ENCODE results near the gene VCAM1.

Gene VCAM1

DNA sequence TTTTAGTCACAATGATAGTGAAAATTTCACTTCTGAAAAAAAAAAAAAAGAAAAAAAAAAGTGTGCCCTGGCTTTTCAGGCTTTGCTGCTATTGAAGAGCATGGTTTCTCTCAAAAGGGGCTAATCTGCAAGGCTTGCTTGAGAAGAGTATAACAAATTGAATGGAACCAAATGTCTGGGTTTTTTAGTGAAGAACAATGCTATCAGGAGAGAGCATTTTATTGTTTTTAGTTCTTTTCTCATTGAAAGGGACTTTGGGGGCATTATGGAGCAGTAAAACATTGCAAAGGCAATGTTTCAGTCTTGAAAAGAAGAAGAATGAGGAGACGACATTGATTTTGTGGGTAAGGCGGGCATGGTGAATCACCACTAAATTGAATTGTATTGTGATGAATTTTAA lies 28.2 kb downstream of the VCAM1 start:
- no peaks in the 10 kb centered on the region for H3K9me3 ChIP-seq (ENCODE audit: control insufficient read depth in 2 of 2, low read length in 2 of 2)
- no peaks in the 10 kb centered on the region for H3K36me3 ChIP-seq (ENCODE audit: control insufficient read depth in 2 of 2, insufficient read depth in 2 of 2, low read length in 2 of 2)
- H3K27ac ChIP-seq (ENCODE audit: low read depth in 2 of 2, low read length in 2 of 2): no peak overlapping the region
- H3K27me3 ChIP-seq (ENCODE audit: control insufficient read depth in 2 of 2, insufficient read depth in 2 of 2, low read length in 2 of 2): no peaks in the 10 kb centered on the region
- no peak overlapping the region for H3K9ac ChIP-seq (ENCODE audit: low read depth in 1 of 2, low read length in 2 of 2)
- H3K4me1 ChIP-seq (ENCODE audit: control insufficient read depth in 2 of 2, insufficient read depth in 2 of 2, low read length in 2 of 2): no peaks in the 10 kb centered on the region
- H3K4me3 ChIP-seq (ENCODE audit: low read length in 2 of 2): no peak overlapping the region

GRCh38 chr1:100750005-100750885 lies 30.7 kb downstream of the VCAM1 start:
- Histone ChIP-seq H3K27ac (ENCODE audit: low read depth in 2 of 2, low read length in 2 of 2) (no peak overlapping the region), H3K4me1 (ENCODE audit: control insufficient read depth in 2 of 2, insufficient read depth in 2 of 2, low read length in 2 of 2) (no peaks in the 10 kb centered on the region), H3K9me3 (ENCODE audit: control insufficient read depth in 2 of 2, low read length in 2 of 2) (no peaks in the 10 kb centered on the region), H3K27me3 (ENCODE audit: control insufficient read depth in 2 of 2, insufficient read depth in 2 of 2, low read length in 2 of 2) (no peaks in the 10 kb centered on the region), H3K4me3 (ENCODE audit: low read length in 2 of 2) (no peak overlapping the region), H3K36me3 (ENCODE audit: control insufficient read depth in 2 of 2, insufficient read depth in 2 of 2, low read length in 2 of 2) (no peaks in the 10 kb centered on the region), H3K9ac (ENCODE audit: low read depth in 1 of 2, low read length in 2 of 2) (no peak overlapping the region)

DNA sequence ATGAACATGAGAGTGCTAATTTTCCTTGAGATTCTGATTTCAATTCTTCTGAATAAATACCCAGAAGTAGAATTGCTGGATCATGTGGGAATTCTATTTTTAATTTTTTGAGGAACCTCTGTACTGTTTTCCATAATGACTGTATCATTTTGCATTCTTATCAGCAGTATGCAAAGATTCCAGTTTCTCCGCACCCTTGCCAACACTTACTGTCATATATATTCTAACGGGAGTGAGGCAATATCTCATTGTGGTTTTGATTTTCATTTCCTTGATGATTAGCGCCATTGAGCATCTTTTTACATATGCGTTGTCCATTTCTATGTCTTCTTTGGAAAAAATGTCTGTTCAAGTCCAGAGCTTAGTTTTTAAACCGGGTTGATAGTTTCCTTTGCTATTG lies 33.2 kb downstream of the VCAM1 start:
- H3K36me3 ChIP-seq (ENCODE audit: control insufficient read depth in 2 of 2, insufficient read depth in 2 of 2, low read length in 2 of 2): no peaks in the 10 kb centered on the region
- no peak overlapping the region for H3K27ac ChIP-seq (ENCODE audit: low read depth in 2 of 2, low read length in 2 of 2)
- H3K9ac ChIP-seq (ENCODE audit: low read depth in 1 of 2, low read length in 2 of 2): no peak overlapping the region
- no peak overlapping the region for H3K4me3 ChIP-seq (ENCODE audit: low read length in 2 of 2)
- H3K27me3 ChIP-seq (ENCODE audit: control insufficient read depth in 2 of 2, insufficient read depth in 2 of 2, low read length in 2 of 2): no peaks in the 10 kb centered on the region
- H3K4me1 ChIP-seq (ENCODE audit: control insufficient read depth in 2 of 2, insufficient read depth in 2 of 2, low read length in 2 of 2): no peaks in the 10 kb centered on the region
- no peaks in the 10 kb centered on the region for H3K9me3 ChIP-seq (ENCODE audit: control insufficient read depth in 2 of 2, low read length in 2 of 2)

- Histone ChIP-seq H3K9me3 (ENCODE audit: control insufficient read depth in 2 of 2, low read length in 2 of 2) (no peaks in the 10 kb centered on the region), H3K27me3 (ENCODE audit: control insufficient read depth in 2 of 2, insufficient read depth in 2 of 2, low read length in 2 of 2) (no peaks in the 10 kb centered on the region), H3K9ac (ENCODE audit: low read depth in 1 of 2, low read length in 2 of 2) (no peak overlapping the region), H3K36me3 (ENCODE audit: control insufficient read depth in 2 of 2, insufficient read depth in 2 of 2, low read length in 2 of 2) (no peaks in the 10 kb centered on the region), H3K4me1 (ENCODE audit: control insufficient read depth in 2 of 2, insufficient read depth in 2 of 2, low read length in 2 of 2) (no peaks in the 10 kb centered on the region), H3K27ac (ENCODE audit: low read depth in 2 of 2, low read length in 2 of 2) (no peak overlapping the region), H3K4me3 (ENCODE audit: low read length in 2 of 2) (no peak overlapping the region)
These were observed 38.4 kb downstream of the VCAM1 start for GRCh38 chr1:100757946-100758345.

DNA sequence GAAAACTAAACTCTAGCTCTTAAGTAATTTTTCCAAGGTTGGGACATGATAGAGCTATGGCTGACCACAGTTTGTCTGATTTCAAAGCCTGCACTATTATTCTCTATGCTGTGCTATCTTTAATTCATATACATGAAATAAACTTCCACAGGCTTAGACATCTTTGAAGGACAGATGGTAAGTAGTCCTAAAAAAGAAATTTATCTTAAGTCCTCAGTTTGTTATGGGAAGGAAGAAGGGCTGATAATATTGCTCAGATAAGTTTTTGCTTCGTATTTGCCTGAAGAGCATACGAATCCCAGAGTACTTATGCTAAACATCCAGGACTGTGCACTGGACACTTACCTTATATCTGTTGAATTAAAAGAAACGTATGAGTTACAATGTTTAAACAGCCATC lies 39.6 kb downstream of the VCAM1 start:
- no peak overlapping the region for H3K4me3 ChIP-seq (ENCODE audit: low read length in 2 of 2)
- no peaks in the 10 kb centered on the region for H3K36me3 ChIP-seq (ENCODE audit: control insufficient read depth in 2 of 2, insufficient read depth in 2 of 2, low read length in 2 of 2)
- H3K9me3 ChIP-seq (ENCODE audit: control insufficient read depth in 2 of 2, low read length in 2 of 2): no peaks in the 10 kb centered on the region
- no peaks in the 10 kb centered on the region for H3K27me3 ChIP-seq (ENCODE audit: control insufficient read depth in 2 of 2, insufficient read depth in 2 of 2, low read length in 2 of 2)
- H3K4me1 ChIP-seq (ENCODE audit: control insufficient read depth in 2 of 2, insufficient read depth in 2 of 2, low read length in 2 of 2): no peaks in the 10 kb centered on the region
- no peak overlapping the region for H3K9ac ChIP-seq (ENCODE audit: low read depth in 1 of 2, low read length in 2 of 2)
- H3K27ac ChIP-seq (ENCODE audit: low read depth in 2 of 2, low read length in 2 of 2): no peak overlapping the region

GRCh38 chr1:100760511-100760910 lies 41.0 kb downstream of the VCAM1 start:
- Histone ChIP-seq H3K4me3 (ENCODE audit: low read length in 2 of 2) (no peak overlapping the region), H3K4me1 (ENCODE audit: control insufficient read depth in 2 of 2, insufficient read depth in 2 of 2, low read length in 2 of 2) (no peaks in the 10 kb centered on the region), H3K9ac (ENCODE audit: low read depth in 1 of 2, low read length in 2 of 2) (no peak overlapping the region), H3K36me3 (ENCODE audit: control insufficient read depth in 2 of 2, insufficient read depth in 2 of 2, low read length in 2 of 2) (no peaks in the 10 kb centered on the region), H3K27me3 (ENCODE audit: control insufficient read depth in 2 of 2, insufficient read depth in 2 of 2, low read length in 2 of 2) (no peaks in the 10 kb centered on the region), H3K27ac (ENCODE audit: low read depth in 2 of 2, low read length in 2 of 2) (no peak overlapping the region), H3K9me3 (ENCODE audit: control insufficient read depth in 2 of 2, low read length in 2 of 2) (no peaks in the 10 kb centered on the region)

DNA sequence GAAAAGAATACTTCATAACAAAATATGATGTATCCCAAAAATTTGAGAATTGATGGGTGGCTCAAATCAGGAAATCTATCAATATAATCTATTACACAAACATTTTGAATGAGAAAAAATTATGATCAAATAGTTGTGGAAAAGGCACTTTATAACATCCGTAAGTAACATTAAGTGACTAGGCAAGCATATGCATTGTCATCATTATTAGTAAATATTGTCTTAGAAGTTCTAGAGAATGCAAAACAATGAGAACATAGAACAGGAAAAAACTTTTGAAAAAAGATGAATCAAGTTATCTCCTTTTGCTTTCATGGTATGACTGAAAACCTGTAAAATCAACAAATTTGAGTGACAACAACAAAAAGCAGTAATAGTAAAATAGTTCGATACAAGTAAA lies 42.9 kb downstream of the VCAM1 start:
- H3K27ac ChIP-seq (ENCODE audit: low read depth in 2 of 2, low read length in 2 of 2): no peak overlapping the region
- no peaks in the 10 kb centered on the region for H3K27me3 ChIP-seq (ENCODE audit: control insufficient read depth in 2 of 2, insufficient read depth in 2 of 2, low read length in 2 of 2)
- H3K4me3 ChIP-seq (ENCODE audit: low read length in 2 of 2): no peak overlapping the region
- no peak overlapping the region for H3K9ac ChIP-seq (ENCODE audit: low read depth in 1 of 2, low read length in 2 of 2)
- H3K9me3 ChIP-seq (ENCODE audit: control insufficient read depth in 2 of 2, low read length in 2 of 2): no peaks in the 10 kb centered on the region
- H3K4me1 ChIP-seq (ENCODE audit: control insufficient read depth in 2 of 2, insufficient read depth in 2 of 2, low read length in 2 of 2): no peaks in the 10 kb centered on the region
- H3K36me3 ChIP-seq (ENCODE audit: control insufficient read depth in 2 of 2, insufficient read depth in 2 of 2, low read length in 2 of 2): no peaks in the 10 kb centered on the region

- H3K27me3 ChIP-seq (ENCODE audit: control insufficient read depth in 2 of 2, insufficient read depth in 2 of 2, low read length in 2 of 2): no peaks in the 10 kb centered on the region
- no peak overlapping the region for H3K27ac ChIP-seq (ENCODE audit: low read depth in 2 of 2, low read length in 2 of 2)
- no peaks in the 10 kb centered on the region for H3K36me3 ChIP-seq (ENCODE audit: control insufficient read depth in 2 of 2, insufficient read depth in 2 of 2, low read length in 2 of 2)
- H3K9ac ChIP-seq (ENCODE audit: low read depth in 1 of 2, low read length in 2 of 2): no peak overlapping the region
- H3K9me3 ChIP-seq (ENCODE audit: control insufficient read depth in 2 of 2, low read length in 2 of 2): no peaks in the 10 kb centered on the region
- no peaks in the 10 kb centered on the region for H3K4me1 ChIP-seq (ENCODE audit: control insufficient read depth in 2 of 2, insufficient read depth in 2 of 2, low read length in 2 of 2)
- H3K4me3 ChIP-seq (ENCODE audit: low read length in 2 of 2): no peak overlapping the region
These were observed 47.8 kb downstream of the VCAM1 start for GRCh38 chr1:100767176-100767890.

- Histone ChIP-seq H3K27me3 (ENCODE audit: control insufficient read depth in 2 of 2, insufficient read depth in 2 of 2, low read length in 2 of 2) (no peaks in the 10 kb centered on the region), H3K4me3 (ENCODE audit: low read length in 2 of 2) (no peak overlapping the region), H3K9me3 (ENCODE audit: control insufficient read depth in 2 of 2, low read length in 2 of 2) (no peaks in the 10 kb centered on the region), H3K27ac (ENCODE audit: low read depth in 2 of 2, low read length in 2 of 2) (no peak overlapping the region), H3K4me1 (ENCODE audit: control insufficient read depth in 2 of 2, insufficient read depth in 2 of 2, low read length in 2 of 2) (no peaks in the 10 kb centered on the region), H3K9ac (ENCODE audit: low read depth in 1 of 2, low read length in 2 of 2) (no peak overlapping the region), H3K36me3 (ENCODE audit: control insufficient read depth in 2 of 2, insufficient read depth in 2 of 2, low read length in 2 of 2) (no peaks in the 10 kb centered on the region)
These were observed 49.8 kb downstream of the VCAM1 start for GRCh38 chr1:100769323-100769722.

DNA sequence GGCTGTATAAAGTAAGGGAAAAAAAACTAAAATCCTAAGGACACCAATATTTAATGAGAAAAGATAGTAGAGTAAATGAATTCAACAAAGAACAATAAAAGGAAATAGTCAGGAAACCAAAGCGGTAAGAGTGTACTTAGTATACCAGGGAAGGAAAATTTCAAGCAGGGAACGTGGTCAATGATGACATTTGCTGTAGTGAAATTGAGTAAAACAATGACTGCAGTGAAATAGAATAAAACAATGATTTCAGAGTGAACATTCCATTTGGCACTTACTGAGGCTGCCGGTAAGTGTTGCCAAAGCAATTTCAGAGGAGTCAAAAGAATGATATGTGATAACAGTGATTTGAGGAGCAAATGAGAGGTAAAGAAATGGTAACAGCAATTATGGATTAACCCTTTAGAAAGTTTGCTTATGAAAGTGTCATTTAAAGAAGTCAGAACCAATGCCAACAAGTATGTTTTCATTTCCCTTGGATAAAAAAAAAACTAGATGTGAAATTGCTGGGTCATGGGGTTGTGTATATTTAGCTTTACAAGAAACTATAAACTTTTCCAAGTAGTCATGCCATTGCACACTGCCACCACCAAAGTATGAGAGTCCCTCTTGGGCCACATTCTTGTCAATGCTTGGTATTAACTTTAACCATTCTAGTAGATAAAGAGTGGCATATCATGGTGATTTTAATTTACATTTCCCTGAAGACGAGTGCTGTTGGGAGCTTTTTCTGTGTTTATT lies 50.5 kb downstream of the VCAM1 start:
- Histone ChIP-seq H3K27ac (ENCODE audit: low read depth in 2 of 2, low read length in 2 of 2) (no peak overlapping the region), H3K4me3 (ENCODE audit: low read length in 2 of 2) (no peak overlapping the region), H3K9ac (ENCODE audit: low read depth in 1 of 2, low read length in 2 of 2) (no peak overlapping the region), H3K36me3 (ENCODE audit: control insufficient read depth in 2 of 2, insufficient read depth in 2 of 2, low read length in 2 of 2) (no peaks in the 10 kb centered on the region), H3K9me3 (ENCODE audit: control insufficient read depth in 2 of 2, low read length in 2 of 2) (no peaks in the 10 kb centered on the region), H3K4me1 (ENCODE audit: control insufficient read depth in 2 of 2, insufficient read depth in 2 of 2, low read length in 2 of 2) (no peaks in the 10 kb centered on the region), H3K27me3 (ENCODE audit: control insufficient read depth in 2 of 2, insufficient read depth in 2 of 2, low read length in 2 of 2) (no peaks in the 10 kb centered on the region)
